Endothelial cell of umbilical vein (primary cell): ENCODE results near the gene CHST8. TPM values are rescaled to one million over a fixed set of nuclear protein-coding genes. Genes with fewer than 3 reads are reported as not detected.
"Not testable (repeated sequence)": the region's sequence is repeated elsewhere in the genome, so short reads cannot be mapped to it uniquely, and the experiment has no call there.

Source experiments
- BruUV-seq: library from RNA; stranded (reverse); fragments of 400-500 nt; replicated peaks from 2 replicates; lab custom pipeline; 2021; lab: Mats Ljungman, UMichigan
- CTCF ChIA-PET: fragments of 300-600, 350-600 bp; sonication (Branson Sonifier 250); formaldehyde crosslinking; loops from one replicate; lab custom pipeline; 2021; ENCODE audit warnings: antibody characterized with exemption, inconsistent platforms; lab: Charles Lee
- POLR2A ChIA-PET: fragments of 300-600, 350-600 bp; sonication (Branson Sonifier 250); formaldehyde crosslinking; loops from one replicate; lab custom pipeline; 2021; ENCODE audit warnings: antibody characterized with exemption, inconsistent platforms; lab: Charles Lee
- DNase-seq: peaks from one replicate; pipeline ENCODE4 v3.0.0-alpha.2; 2011; ENCODE audit warnings: low read depth, low spot score
- FAIRE-seq: peaks from 2 replicates; lab custom pipeline; 2011; peaks lifted over from hg19 to GRCh38; lab: Jason Lieb, UNC
- H2AFZ ChIP-seq: 2 replicates; pipeline ENCODE4 v1.6.0; 2012; ENCODE audit warnings: low read depth, low read length, control low read depth, inconsistent platforms
- H3K27ac ChIP-seq: 2 replicates; pipeline ENCODE4 v1.5.1; 2011; ENCODE audit warnings: low read depth, mild to moderate bottlenecking, control low read depth, low read length, moderate library complexity; ENCODE audit not compliant: insufficient read depth
- H3K27me3 ChIP-seq, 2 experiments: 2 replicates each; pipeline versions ENCODE4 v1.6.0 to v1.6.1; 2011; ENCODE audit warnings: low read length in 2 of 2, mixed read lengths in 1 of 2; ENCODE audit not compliant: control insufficient read depth in 2 of 2, insufficient read depth in 2 of 2
- H3K36me3 ChIP-seq, 2 experiments: 2 replicates in 1 of 2; 3 replicates in 1 of 2; pipeline ENCODE4 v1.5.1; 2011; ENCODE audit warnings: low read length in 2 of 2, mild to moderate bottlenecking in 1 of 2, moderate library complexity in 1 of 2; ENCODE audit not compliant: control insufficient read depth in 2 of 2, insufficient read depth in 2 of 2; ENCODE audit errors: extremely low read depth in 1 of 2
- H3K4me1 ChIP-seq: 3 replicates; pipeline ENCODE4 v1.5.1; 2011; ENCODE audit warnings: mild to moderate bottlenecking, low read length; ENCODE audit not compliant: control insufficient read depth, insufficient read depth; ENCODE audit errors: extremely low read depth
- H3K4me2 ChIP-seq: 2 replicates; pipeline ENCODE4 v1.6.1; 2011; ENCODE audit warnings: low read length, control low read depth, mixed read lengths; ENCODE audit not compliant: insufficient read depth
- H3K4me3 ChIP-seq, 3 experiments: fragments of 200-600 bp in 1 of 3; sonication (generic), shearing (Covaris generic) in 1 of 3; replicated peaks in 1 of 3; 2 replicates each; pipeline ENCODE4 v1.5.1; 2011 to 2016; ENCODE audit warnings: control low read depth in 3 of 3, low read length in 3 of 3, mild to moderate bottlenecking in 2 of 3, inconsistent platforms in 1 of 3, low read depth in 1 of 3, moderate library complexity in 1 of 3; ENCODE audit not compliant: insufficient read depth in 1 of 3
- H3K79me2 ChIP-seq: 2 replicates; pipeline ENCODE4 v1.6.0; 2012; ENCODE audit warnings: low read length, inconsistent platforms; ENCODE audit not compliant: control insufficient read depth, insufficient read depth
- H3K9ac ChIP-seq: replicated peaks from 2 replicates; pipeline ENCODE3; 2011; ENCODE audit warnings: low read length, control low read depth; ENCODE audit not compliant: insufficient read depth; ENCODE audit errors: extremely low read depth
- H3K9me1 ChIP-seq: replicated peaks from 3 replicates; pipeline ENCODE4 v1.6.0; 2011; ENCODE audit warnings: mild to moderate bottlenecking, low read length; ENCODE audit not compliant: control insufficient read depth, insufficient read depth; ENCODE audit errors: extremely low read depth
- H3K9me3 ChIP-seq: replicated peaks from 2 replicates; pipeline ENCODE4 v1.5.1; 2012; ENCODE audit warnings: low read length, inconsistent platforms; ENCODE audit not compliant: control insufficient read depth, insufficient read depth
- H4K20me1 ChIP-seq: replicated peaks from 2 replicates; pipeline ENCODE3; 2011; ENCODE audit warnings: mild to moderate bottlenecking, low read length; ENCODE audit not compliant: control insufficient read depth, insufficient read depth; ENCODE audit errors: extremely low read depth
- EZH2 ChIP-seq: IDR thresholded peaks from 2 replicates; pipeline ENCODE4 v1.6.1; 2012; ENCODE audit warnings: borderline replicate concordance, low read depth, mild to moderate bottlenecking, moderate library complexity, low read length, inconsistent platforms; ENCODE audit not compliant: severe bottlenecking
- FOS ChIP-seq: IDR thresholded peaks from 2 replicates; pipeline ENCODE4 v1.6.1; 2011; ENCODE audit warnings: mild to moderate bottlenecking, low read length, moderate library complexity, borderline replicate concordance; ENCODE audit not compliant: insufficient read depth
- POLR2AphosphoS5 ChIP-seq: IDR thresholded peaks from 2 replicates; pipeline ENCODE4 v1.6.1; 2012; ENCODE audit warnings: low read depth, mild to moderate bottlenecking, control low read depth, low read length, moderate library complexity; ENCODE audit not compliant: insufficient read depth
- dilution Hi-C: fragments of 300-500 bp; cut with MboI; formaldehyde crosslinking; loops from one replicate; pipeline ENCODE4 v1.15.0; 2019; ENCODE audit warnings: low sequenced_read_pairs; ENCODE audit not compliant: extremely low pct_ligation_motif_present
- intact Hi-C: fragments of 100-400 bp; cut with micrococcal nuclease; formaldehyde crosslinking; loops from one replicate; pipeline ENCODE4 v1.10.0; 2022
- polyA plus RNA-seq, 4 experiments: library from polyadenylated mRNA; depleted of rRNA in 3 of 4; stranded (reverse) in 3 of 4; unstranded in 1 of 4; fragments of >200 nt; gene quantifications; 2 replicates each; pipeline versions ENCODE4 v1.2.1 to v1.2.3, GENCODE V29; 2011 to 2012; ENCODE audit warnings: missing spikeins in 1 of 4
- total RNA-seq: library from RNA; stranded (reverse); gene quantifications from 2 replicates; pipeline ENCODE4 v1.2.3, GENCODE V29; 2021

CHST8 gene
- total and polyA plus RNA-seq, 2 donors (not counting 3 experiments of a cell fraction or from before 2014, with no cell fraction given): not detected

DNA sequence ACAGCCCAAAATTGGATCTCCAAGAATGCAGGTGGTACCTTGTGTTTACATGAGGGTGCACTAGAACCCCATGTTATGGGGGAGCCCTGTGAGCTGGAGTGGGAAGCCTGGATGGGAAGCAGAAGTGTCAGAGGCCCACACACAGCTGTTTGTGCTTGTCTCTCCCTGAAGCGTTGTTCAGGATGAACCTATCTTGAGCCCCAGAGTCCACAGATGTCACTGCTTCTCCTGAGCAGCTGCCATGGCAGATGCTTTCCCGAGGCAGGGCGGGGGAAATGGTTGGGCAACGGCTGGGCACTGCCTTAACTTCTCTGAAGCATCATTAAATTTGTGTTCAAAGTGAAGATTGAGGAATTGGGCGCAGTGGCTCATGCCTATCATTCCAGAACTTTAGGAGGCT lies 17.1 kb upstream of the CHST8 start:
- H3K79me2 ChIP-seq: no peaks in the 10 kb centered on the region
- DNase-seq: no peak
- ChIA-PET CTCF (no interaction called here), POLR2A (no interaction called here)
- H3K27ac ChIP-seq: no peak overlapping the region
- H3K4me3 ChIP-seq: no peak overlapping the region
- FAIRE-seq: no peak
- H3K36me3 ChIP-seq: no peaks in the 10 kb centered on the region
- no peaks in the 10 kb centered on the region for H3K9me3 ChIP-seq
- no peak overlapping the region for H3K4me2 ChIP-seq
- no peak for TF ChIP-seq FOS
- TF ChIP-seq POLR2AphosphoS5: no peak
- no peak for TF ChIP-seq EZH2
- intact Hi-C loops (no loop called here), dilution Hi-C loops (no loop called here)
- no peaks in the 10 kb centered on the region for H4K20me1 ChIP-seq
- no peaks in the 10 kb centered on the region for H3K4me1 ChIP-seq
- H3K27me3 ChIP-seq: no peaks in the 10 kb centered on the region
- no peak overlapping the region for H2AFZ ChIP-seq
- H3K9me1 ChIP-seq: no peaks in the 10 kb centered on the region
- H3K9ac ChIP-seq: no peak overlapping the region
- BruUV-seq: no TSS peak

DNA sequence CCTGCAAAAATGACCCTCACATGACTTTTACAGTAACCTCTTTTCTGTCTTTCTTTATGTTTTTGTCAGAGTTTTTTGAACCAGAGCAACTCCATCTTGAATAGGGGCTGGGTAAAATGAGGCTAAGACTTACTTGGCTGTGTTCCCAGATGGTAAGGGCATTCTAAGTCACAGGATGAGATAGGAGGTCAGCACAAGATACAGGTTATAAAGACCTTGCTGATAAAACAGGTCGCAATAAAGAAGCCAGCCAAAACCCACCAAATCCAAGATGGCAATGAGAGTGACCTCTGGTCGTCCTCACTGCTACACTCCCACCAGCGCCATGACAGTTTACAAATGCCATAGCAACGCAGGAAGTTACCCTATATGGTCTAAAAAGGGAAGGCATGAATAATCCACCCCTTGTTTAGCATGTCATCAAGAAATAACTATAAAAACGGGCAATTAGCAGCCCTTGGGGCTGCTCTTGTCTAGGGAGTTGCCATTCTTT lies 15.9 kb upstream of the CHST8 start:
- POLR2A ChIA-PET, H3K9me1 ChIP-seq, H2AFZ ChIP-seq, H3K4me2 ChIP-seq, dilution Hi-C loops, DNase-seq, H3K4me1 ChIP-seq, H4K20me1 ChIP-seq, H3K36me3 ChIP-seq, intact Hi-C loops, CTCF ChIA-PET, H3K27ac ChIP-seq, H3K79me2 ChIP-seq, BruUV-seq, H3K9ac ChIP-seq, H3K4me3 ChIP-seq, H3K9me3 ChIP-seq, FAIRE-seq, H3K27me3 ChIP-seq: not testable (repeated sequence)
